ENCODE data around the gene SERINC5.

GRCh38 chr5:80142996-80143395 lies 112.9 kb downstream of the SERINC5 start:
- TF ChIP-seq CTCF (IDR thresholded peaks at IDR 0.05) = no peak
- no peak for TF ChIP-seq POLR2A (IDR thresholded peaks at IDR 0.05)

Measured in body of pancreas (tissue), 4 donors.